ENCODE data around the gene CDIP1. TPM values are rescaled to one million over a fixed set of nuclear protein-coding genes. Genes with fewer than 3 reads are reported as not detected.

The CDIP1 gene
- total and polyA plus RNA-seq, 9 of the 15 experiments (the other 6 are each of a cell fraction or from before 2014, with no cell fraction given) = 0.29 TPM; not detected in 8

DNA sequence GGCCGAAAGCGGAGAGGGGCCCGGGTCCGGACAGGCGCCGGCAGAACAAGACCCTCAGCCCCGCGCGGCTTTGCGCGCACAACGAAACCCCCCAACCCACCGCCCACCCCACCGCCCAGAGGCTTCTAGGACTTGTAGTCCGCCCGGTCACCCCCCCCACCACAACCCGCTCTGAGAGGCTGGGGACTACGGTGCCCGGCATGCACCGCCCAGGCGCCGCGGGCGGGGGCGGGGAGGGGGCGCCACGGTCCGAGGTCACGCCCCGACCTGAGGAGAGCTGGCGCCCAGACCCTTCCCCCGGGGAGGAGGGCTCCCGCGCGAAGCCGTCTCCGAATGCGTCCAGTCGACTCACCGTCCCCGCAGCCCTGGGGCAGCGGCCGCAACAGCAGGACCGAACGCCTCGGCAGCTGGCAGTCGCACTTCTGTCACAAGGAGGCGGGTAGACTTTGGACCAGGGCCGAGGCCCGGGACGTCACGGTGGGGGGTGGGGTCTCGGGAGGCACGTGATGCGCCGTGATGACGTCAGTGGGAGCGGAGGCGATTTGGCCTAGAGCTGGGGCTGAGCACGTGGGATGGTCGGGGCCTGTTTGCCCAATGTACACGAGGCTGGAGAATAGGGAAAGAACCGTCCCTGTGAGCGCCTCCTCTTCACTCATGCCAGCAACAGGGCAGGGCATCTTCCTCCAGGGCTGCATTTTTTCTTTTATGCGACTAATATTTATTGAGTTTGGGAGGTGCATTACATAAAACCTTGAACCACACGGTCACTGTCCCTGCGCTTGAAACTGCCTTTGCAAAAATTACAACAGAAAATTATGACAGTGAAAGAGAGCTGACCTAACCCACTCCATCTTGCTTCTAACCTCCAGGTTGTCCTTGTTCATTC is at the start of gene CDIP1 (continued):
- TF ChIP-seq, protein P1, sequence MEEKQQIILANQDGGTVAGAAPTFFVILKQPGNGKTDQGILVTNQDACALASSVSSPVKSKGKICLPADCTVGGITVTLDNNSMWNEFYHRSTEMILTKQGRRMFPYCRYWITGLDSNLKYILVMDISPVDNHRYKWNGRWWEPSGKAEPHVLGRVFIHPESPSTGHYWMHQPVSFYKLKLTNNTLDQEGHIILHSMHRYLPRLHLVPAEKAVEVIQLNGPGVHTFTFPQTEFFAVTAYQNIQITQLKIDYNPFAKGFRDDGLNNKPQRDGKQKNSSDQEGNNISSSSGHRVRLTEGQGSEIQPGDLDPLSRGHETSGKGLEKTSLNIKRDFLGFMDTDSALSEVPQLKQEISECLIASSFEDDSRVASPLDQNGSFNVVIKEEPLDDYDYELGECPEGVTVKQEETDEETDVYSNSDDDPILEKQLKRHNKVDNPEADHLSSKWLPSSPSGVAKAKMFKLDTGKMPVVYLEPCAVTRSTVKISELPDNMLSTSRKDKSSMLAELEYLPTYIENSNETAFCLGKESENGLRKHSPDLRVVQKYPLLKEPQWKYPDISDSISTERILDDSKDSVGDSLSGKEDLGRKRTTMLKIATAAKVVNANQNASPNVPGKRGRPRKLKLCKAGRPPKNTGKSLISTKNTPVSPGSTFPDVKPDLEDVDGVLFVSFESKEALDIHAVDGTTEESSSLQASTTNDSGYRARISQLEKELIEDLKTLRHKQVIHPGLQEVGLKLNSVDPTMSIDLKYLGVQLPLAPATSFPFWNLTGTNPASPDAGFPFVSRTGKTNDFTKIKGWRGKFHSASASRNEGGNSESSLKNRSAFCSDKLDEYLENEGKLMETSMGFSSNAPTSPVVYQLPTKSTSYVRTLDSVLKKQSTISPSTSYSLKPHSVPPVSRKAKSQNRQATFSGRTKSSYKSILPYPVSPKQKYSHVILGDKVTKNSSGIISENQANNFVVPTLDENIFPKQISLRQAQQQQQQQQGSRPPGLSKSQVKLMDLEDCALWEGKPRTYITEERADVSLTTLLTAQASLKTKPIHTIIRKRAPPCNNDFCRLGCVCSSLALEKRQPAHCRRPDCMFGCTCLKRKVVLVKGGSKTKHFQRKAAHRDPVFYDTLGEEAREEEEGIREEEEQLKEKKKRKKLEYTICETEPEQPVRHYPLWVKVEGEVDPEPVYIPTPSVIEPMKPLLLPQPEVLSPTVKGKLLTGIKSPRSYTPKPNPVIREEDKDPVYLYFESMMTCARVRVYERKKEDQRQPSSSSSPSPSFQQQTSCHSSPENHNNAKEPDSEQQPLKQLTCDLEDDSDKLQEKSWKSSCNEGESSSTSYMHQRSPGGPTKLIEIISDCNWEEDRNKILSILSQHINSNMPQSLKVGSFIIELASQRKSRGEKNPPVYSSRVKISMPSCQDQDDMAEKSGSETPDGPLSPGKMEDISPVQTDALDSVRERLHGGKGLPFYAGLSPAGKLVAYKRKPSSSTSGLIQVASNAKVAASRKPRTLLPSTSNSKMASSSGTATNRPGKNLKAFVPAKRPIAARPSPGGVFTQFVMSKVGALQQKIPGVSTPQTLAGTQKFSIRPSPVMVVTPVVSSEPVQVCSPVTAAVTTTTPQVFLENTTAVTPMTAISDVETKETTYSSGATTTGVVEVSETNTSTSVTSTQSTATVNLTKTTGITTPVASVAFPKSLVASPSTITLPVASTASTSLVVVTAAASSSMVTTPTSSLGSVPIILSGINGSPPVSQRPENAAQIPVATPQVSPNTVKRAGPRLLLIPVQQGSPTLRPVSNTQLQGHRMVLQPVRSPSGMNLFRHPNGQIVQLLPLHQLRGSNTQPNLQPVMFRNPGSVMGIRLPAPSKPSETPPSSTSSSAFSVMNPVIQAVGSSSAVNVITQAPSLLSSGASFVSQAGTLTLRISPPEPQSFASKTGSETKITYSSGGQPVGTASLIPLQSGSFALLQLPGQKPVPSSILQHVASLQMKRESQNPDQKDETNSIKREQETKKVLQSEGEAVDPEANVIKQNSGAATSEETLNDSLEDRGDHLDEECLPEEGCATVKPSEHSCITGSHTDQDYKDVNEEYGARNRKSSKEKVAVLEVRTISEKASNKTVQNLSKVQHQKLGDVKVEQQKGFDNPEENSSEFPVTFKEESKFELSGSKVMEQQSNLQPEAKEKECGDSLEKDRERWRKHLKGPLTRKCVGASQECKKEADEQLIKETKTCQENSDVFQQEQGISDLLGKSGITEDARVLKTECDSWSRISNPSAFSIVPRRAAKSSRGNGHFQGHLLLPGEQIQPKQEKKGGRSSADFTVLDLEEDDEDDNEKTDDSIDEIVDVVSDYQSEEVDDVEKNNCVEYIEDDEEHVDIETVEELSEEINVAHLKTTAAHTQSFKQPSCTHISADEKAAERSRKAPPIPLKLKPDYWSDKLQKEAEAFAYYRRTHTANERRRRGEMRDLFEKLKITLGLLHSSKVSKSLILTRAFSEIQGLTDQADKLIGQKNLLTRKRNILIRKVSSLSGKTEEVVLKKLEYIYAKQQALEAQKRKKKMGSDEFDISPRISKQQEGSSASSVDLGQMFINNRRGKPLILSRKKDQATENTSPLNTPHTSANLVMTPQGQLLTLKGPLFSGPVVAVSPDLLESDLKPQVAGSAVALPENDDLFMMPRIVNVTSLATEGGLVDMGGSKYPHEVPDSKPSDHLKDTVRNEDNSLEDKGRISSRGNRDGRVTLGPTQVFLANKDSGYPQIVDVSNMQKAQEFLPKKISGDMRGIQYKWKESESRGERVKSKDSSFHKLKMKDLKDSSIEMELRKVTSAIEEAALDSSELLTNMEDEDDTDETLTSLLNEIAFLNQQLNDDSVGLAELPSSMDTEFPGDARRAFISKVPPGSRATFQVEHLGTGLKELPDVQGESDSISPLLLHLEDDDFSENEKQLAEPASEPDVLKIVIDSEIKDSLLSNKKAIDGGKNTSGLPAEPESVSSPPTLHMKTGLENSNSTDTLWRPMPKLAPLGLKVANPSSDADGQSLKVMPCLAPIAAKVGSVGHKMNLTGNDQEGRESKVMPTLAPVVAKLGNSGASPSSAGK (IDR thresholded peaks at IDR 0.05) = peak; percentile 88
- TF ChIP-seq CBX3 (IDR thresholded peaks at IDR 0.05; ENCODE audit: borderline replicate concordance in 1 of 2, low read length in 2 of 2) (peak in 1 of 2 experiments; percentile 31; a peak in 1 of 3 replicates), NFIC (IDR thresholded peaks at IDR 0.05) (0 out of 2 replicates have a peak, but pooled peaks have one; percentile 37), KDM1A (IDR thresholded peaks at IDR 0.05) (no peak), CBFA2T3 (IDR thresholded peaks at IDR 0.05) (no peak), ZBED1 (IDR thresholded peaks at IDR 0.05) (no peak), CBFA2T2 (conservative IDR thresholded peaks at IDR 0.05) (0 out of 2 replicates have a peak, but pooled peaks have one; percentile 25), ZNF253 (CRISPR knock-in tag; conservative IDR thresholded peaks at IDR 0.05) (no peak)
- TF ChIP-seq, protein P2, sequence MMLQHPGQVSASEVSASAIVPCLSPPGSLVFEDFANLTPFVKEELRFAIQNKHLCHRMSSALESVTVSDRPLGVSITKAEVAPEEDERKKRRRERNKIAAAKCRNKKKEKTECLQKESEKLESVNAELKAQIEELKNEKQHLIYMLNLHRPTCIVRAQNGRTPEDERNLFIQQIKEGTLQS (IDR thresholded peaks at IDR 0.05) = peak; percentile 78
- TF ChIP-seq, protein P2 (CRISPR knock-in tag; conservative IDR thresholded peaks at IDR 0.05) = no peak
